SIG-M5 treated with dmso at 0.1 percent for 504 hours (cell line): ENCODE data around the gene PROM1.

ENCODE experiments used
- DNase-seq: peaks from one replicate; lab custom pipeline; 2025; ENCODE audit not compliant: unreplicated experiment; lab: John Stamatoyannopoulos, UW

PROM1 gene

DNA sequence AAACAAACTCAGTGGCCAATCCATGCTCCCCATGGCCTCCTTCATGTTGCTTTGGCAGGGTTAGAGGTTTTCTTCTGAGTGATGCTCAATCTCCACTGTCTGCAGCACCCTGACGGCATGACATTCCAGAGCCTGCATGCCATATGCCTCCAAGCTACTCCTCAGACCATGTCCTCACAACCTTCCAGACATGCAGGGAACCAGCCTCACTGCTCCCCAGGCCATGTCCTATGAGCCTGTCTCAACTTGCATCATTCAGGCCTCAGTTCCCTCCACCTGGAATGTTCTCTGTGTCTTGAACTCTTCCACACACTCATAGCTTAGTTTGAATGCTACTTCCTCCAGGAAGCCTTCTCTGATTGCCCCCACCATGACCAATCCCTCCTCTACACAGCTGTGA is 18.8 kb downstream of the PROM1 start:
- DNase-seq, result no peak

DNA sequence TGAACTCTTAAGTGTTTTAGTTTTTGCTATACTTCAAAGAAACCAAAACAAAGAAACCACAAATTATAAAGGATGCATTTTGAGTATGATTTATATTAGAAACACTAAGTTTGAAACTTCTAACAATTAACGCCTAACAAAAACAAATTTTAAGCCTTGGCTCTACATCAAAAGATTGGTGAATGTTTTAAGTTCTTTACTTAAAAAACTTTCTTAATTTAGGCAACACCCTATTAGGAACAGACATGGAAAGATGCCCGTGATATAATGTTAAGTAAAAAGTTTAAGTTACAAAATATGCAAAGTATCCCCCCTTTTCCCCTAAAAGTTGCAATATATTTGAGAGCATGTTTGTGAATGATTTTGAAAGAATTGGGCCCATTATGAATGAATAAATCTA is 21.2 kb downstream of the PROM1 start:
- no peak for DNase-seq

DNA sequence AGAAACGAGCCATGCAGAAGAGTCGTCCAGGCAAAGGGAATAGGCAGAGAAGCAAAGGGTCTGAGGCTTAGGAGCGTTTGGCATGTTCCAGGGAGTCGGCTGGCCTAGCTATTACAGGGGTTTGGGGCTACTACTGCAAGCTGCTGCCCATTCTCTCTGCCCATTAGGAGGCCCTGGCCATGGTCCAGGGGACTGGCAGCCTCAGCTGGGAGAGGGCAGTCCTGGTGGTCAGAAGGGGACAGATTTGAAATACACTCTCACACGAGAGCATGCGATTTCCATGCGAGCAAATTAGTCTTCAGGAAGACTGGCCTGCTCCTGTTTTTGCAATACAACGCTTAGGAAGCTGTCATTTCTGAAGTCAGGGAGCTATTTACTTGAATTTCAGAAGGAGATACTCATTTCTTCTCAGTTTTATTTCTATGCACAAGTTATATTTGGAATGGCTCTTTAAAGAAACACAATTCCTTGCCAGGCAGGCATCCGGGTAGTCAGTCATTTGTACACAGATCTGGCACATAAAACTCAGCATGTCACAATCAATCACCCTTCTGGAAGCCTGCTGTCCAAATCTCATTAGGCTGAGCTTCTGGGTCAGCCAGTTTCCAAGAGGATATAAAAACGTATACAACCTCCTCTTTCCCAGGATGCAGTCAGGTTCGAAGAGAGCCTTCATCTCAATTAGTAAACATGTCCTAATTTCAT is 27.0 kb downstream of the PROM1 start:
- DNase-seq, result no peak

GRCh38 chr4:16055873-16056272 is 27.9 kb downstream of the PROM1 start:
- DNase-seq, result no peak

DNA sequence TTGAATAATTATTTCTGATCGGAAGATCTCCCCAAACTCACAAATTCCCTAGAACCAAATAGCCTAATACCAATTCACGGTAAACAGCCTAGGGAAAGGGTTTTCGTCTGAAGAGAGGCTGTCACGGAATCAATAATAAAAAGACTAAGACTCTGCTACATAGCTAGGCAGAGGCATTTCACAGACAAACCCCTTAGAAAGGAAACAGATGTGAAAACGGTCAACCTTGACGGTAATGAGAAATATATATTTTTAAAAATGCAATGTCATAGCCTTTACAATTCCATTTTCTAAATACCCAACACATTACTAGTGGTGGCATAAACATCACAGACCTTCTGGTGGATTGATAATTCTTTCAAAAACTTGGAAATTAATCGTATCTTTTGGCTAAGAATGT is 28.4 kb downstream of the PROM1 start:
- no peak for DNase-seq

DNA sequence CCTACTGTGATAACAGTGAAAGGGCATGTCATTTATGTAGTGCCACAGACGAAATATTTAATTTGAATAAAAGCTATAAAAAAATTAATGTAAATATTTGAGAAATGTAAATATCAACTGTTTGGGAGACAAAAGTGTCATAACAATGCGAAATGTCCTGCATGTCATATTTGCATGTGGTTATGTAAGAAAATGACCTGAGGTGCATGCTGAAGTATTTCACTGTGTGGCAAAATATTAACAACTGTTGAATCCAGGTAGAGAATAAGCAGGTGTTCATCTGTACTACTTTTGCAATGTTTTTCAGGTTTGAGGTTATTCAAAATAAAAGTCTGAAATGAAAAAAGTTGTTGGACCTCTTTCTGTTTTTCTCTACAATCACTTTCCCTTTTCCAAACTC is 30.9 kb downstream of the PROM1 start:
- DNase-seq, result no peak

GRCh38 chr4:16051980-16052379 is 31.8 kb downstream of the PROM1 start:
- DNase-seq, result no peak

DNA sequence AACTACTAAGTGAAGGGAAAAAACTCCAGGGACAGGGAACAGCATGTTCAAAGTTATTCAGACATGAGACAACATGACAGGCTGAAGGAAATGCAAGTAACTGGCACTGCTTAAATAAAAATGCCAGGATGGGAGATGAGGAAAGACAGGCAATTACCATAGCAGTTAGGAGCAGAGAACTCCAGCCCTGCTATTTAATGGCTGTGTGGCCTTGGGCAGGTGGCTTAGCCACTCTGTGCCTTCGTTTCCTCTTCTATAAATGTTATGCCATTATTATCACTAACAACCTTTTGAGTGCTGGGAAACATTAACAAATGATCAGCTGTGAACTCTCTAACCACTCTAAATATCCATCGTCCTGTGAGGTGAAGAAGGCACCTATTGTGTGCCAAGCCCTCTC is 32.7 kb downstream of the PROM1 start:
- no peak for DNase-seq

GRCh38 chr4:16050669-16051068 is 33.2 kb downstream of the PROM1 start:
- no peak for DNase-seq

DNA sequence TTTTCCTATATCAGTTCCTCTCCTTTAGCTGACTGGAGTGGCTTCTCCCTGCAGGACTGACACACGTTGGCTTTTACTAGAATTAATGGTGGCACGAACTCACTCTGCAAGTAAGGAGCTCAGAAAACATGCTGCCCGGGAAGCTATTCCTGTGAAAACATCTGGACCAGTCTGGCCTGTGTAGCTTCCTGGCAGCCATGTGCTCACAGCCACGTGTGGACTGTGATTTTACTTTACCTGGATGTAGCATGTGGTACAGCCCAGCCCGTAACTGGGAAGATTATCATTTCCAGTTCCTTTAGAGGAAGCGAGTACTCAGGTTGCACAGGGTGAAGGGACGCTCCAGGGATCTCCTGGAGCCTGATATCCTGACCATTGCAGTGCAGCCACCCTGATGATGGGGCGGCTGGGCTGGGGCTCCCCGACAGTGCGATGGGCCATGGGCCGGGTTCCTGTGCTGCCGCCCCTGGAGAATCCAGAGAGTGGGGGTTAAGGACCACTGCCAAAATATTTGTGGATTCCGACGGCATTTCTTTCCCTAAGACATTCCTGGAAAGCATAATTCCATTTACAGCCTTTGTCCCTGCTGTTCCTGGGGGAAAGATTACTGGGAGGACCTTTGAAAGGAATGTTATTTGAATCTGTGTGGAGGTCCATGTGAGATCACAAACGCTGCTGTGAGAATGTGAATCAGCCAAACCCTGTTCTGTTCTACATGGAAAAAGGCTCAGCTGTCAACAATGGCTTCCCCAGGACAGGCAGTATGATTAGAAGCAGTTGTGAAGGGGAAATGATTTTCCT is 35.0 kb downstream of the PROM1 start:
- no peak for DNase-seq

GRCh38 chr4:16045687-16046086 is 38.1 kb downstream of the PROM1 start:
- DNase-seq, result no peak

DNA sequence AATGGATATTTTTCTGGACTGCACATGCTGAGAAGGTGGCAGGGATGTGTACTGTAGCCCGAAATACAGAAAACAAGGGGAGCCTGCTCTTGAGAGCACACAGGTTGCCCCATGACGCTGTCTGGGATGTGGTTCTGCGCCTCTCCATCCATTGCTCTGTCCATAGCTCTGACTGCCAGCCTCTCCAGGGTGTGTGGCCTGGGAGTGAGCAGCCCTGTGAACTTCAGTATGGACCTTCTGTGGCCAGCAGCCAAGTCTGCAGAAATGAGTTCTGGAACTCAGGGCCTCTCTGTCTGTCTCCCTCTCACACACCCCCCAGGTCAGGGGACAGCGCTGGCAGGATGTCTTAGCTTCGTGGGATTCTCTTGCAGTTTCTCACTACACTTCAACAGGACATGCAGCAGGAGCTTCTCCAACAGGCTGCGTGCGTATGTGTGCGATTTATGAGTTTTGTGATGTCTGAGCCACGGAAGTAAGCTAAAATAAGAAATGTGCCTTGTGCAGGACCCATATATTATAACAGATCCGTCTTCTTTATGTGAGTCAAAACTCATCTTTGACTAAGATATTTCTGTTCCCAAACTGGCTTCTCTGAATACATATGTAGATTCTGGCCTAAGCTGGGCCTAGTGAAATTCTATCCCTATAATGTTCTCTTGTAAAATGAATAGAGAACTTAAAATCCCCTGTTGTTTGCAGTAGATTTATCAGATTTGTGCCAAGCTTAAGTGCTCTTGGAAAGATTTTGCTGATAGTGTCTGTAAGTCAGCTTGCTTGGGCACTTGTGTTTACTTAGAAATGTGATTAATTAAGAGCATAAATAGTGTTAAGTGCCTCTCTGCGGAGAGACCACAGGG is 40.0 kb downstream of the PROM1 start:
- no peak for DNase-seq

- no peak for DNase-seq
Observed at GRCh38 chr4:16039139-16039538, 44.7 kb downstream of the PROM1 start.

GRCh38 chr4:16037901-16038300 is 45.9 kb downstream of the PROM1 start:
- DNase-seq, result no peak

- DNase-seq, result no peak
Observed at GRCh38 chr4:16035843-16036242, 48.0 kb downstream of the PROM1 start.

DNA sequence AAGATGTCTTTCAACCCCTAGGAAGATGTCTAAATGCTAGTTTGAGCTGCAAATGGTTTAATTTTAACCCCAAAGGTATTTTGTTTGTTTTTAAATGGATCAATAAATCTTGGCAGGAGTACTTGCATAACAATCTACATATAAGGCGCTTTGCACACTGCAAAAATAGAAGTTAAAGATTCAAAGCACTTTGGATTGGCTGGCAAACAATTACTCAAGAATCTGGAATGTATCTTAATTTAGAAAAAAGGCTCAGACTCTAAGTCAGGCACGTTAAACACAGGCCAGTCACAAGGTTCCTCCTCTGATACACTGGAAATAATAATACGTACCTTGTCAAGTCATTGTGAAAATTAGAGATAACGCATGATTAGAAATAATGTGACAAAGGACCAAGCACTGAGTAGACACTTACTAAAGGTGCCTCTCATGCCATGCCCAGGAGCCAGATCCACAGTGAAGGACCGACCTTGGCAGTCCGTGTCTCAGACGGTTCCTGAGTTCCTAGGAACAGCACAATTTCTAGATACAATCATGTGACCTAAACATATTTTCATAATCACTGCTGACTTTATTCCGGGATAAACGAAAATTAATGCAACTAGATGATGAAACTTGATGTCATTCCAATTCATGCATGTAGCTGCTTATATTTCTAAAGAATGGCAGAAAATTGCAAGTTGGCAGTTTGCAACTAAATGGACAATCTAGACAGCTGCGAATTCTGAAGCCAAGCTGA is 49.6 kb downstream of the PROM1 start:
- no peak for DNase-seq

DNA sequence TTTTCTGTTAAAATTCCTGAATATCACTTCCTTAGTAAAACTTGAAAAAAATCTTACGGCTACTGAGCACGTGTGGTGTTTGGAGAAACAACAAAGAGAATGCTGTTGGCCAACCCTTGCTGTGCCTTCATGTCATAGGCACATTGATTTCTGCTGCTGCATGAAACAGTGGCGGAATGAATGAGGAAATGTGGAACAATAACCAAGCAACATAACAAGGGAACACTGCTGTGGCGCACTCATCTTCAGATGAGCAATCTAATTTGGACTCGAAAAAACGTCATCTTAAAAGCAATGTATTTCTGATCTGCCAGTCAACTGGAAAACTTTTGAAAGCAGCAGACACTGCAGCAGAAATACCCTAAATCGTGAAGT is 51.4 kb downstream of the PROM1 start:
- no peak for DNase-seq

DNA sequence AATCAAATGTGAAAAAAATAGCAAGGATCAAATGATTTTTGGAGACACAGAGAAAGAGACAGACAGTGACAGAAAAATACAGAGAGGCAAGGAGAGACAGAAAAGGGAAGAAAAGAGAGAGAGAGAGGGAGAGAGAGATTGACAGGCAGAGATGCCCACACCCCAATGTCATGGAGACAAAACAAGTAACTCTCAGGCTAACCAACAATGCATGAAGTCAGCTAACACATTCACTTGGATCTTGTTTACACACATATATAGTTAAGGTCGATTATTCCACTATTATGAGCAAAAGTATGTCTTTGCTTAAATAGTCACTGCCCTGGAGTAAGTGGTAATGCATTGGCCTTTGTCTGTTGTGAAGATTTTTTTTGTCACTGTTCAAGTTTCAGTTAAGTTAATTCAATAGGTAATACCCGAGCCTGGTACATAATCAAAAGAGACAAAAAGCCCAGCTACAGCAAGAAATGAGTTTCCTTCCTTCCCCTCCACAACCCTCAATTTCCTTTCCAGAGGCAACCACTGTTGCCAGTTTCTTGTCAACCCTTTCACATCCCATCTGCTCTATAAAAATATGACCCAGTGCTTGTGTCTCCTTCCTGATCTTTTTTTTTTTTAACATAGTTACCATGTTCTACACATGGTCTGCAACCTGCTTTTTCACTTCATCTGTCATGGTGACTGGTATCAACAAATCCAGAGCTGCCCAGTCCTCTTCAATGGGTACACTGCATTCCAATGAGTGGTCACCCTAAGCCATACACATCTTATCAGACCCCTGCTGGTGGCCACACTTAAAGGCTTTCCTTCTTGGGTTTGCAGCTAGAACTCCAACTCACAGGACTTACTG is 52.1 kb downstream of the PROM1 start:
- no peak for DNase-seq

DNA sequence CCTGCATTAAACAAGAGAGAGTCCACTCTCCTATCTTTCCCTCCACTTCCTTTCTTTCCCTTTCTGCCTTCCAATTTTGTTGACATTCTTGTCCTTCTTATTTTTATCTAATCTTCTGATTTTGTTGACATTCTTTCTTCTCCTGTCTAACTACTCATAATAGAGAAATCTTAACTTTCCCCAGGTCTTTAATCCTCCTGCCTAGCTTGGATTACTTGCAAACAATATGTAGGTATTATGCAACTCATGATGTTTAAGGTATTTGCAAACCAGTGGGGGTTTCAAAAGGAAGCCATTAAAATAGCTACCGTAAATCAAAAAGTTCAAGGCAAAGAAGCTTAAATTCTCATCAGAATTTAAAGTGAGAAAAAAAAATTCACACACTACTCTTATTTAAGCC is 53.9 kb downstream of the PROM1 start:
- DNase-seq, result no peak

GRCh38 chr4:16029262-16029661 is 54.6 kb downstream of the PROM1 start:
- no peak for DNase-seq
